Measurements from ENCODE around the gene SPOCK2.

Gene SPOCK2

DNA sequence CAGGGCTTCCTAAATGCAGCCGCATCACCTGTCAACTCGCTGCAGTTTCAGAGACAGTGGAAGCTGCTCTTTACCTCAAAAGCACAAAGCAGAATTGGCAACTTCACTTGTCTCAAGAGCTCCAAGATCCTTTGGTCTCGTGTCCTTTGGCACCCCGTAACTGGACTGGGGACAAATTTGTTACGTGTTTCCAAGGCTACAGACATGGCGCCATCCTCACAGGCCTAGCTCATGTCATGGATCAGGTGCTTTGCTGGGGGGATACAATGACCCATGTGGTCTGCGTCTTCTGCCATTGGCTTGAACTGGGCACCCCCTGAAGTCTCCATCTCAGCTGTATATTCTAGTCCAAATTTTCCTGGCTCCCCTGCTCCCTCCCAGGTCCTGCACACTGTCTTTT is 75.6 kb downstream of the SPOCK2 start:
- Histone ChIP-seq H3K27ac (ENCODE audit: low read length) (no peak overlapping the region), H3K27me3 (ENCODE audit: low read depth, low read length) (no peaks in the 10 kb centered on the region), H2AFZ (ENCODE audit: low read depth, low read length) (no peak overlapping the region), H3K4me2 (ENCODE audit: low read length) (no peak overlapping the region), H4K20me1 (ENCODE audit: insufficient read depth, low read length) (no peaks in the 10 kb centered on the region), H3K9me3 (ENCODE audit: insufficient read depth, low read length) (no peaks in the 10 kb centered on the region), H3K9ac (ENCODE audit: low read length) (no peak overlapping the region), H3K4me3 (ENCODE audit: low read length) (no peak overlapping the region), H3K79me2 (ENCODE audit: low read length) (no peaks in the 10 kb centered on the region), H3K4me1 (ENCODE audit: low read length) (no peaks in the 10 kb centered on the region), H3K36me3 (replicated peaks; ENCODE audit: low read depth, low read length) (no peaks in the 10 kb centered on the region)
- TF ChIP-seq, protein P1, sequence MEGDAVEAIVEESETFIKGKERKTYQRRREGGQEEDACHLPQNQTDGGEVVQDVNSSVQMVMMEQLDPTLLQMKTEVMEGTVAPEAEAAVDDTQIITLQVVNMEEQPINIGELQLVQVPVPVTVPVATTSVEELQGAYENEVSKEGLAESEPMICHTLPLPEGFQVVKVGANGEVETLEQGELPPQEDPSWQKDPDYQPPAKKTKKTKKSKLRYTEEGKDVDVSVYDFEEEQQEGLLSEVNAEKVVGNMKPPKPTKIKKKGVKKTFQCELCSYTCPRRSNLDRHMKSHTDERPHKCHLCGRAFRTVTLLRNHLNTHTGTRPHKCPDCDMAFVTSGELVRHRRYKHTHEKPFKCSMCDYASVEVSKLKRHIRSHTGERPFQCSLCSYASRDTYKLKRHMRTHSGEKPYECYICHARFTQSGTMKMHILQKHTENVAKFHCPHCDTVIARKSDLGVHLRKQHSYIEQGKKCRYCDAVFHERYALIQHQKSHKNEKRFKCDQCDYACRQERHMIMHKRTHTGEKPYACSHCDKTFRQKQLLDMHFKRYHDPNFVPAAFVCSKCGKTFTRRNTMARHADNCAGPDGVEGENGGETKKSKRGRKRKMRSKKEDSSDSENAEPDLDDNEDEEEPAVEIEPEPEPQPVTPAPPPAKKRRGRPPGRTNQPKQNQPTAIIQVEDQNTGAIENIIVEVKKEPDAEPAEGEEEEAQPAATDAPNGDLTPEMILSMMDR (IDR thresholded peaks at IDR 0.05; ENCODE audit: low read depth, low read length): no peak
- no peak for TF ChIP-seq EZH2phosphoT487 (IDR thresholded peaks at IDR 0.05; ENCODE audit: low read depth)

DNA sequence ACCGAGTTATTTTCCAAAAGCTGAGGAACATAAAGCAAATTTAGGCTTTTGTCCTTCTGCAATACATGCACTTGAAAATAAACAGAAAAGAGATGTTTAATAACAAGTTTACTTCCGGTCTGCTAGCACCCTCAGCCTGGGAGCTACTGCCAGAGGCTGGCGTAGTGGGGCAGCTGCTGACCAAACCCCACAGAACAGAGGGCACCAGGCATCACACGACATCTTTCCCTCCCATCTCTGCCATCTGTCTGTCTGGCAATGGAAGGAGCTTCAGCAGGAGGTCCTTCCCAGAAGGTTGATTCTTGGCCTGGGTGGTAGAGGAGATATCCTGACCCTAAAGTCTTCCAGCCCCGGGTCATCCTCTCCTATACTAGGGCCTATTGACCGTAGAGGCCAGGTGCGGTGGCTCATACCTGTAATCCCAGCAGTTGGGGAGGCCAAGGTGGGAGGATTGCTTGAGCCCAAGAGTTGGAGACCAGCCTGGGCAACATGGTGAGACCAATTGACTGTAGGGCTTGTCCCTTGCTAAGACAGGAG is 76.3 kb downstream of the SPOCK2 start:
- Histone ChIP-seq H3K27ac (ENCODE audit: low read length) (no peak overlapping the region), H4K20me1 (ENCODE audit: insufficient read depth, low read length) (no peaks in the 10 kb centered on the region), H3K9ac (ENCODE audit: low read length) (no peak overlapping the region), H3K9me3 (ENCODE audit: insufficient read depth, low read length) (no peaks in the 10 kb centered on the region), H3K4me1 (ENCODE audit: low read length) (no peaks in the 10 kb centered on the region; the same call in 1 of the 2 replicates), H3K36me3 (replicated peaks; ENCODE audit: low read depth, low read length) (no peaks in the 10 kb centered on the region), H3K27me3 (ENCODE audit: low read depth, low read length) (no peaks in the 10 kb centered on the region), H2AFZ (ENCODE audit: low read depth, low read length) (no peak overlapping the region), H3K4me3 (ENCODE audit: low read length) (no peak overlapping the region), H3K4me2 (ENCODE audit: low read length) (no peak overlapping the region), H3K79me2 (ENCODE audit: low read length) (no peaks in the 10 kb centered on the region)
- TF ChIP-seq, protein P1 (IDR thresholded peaks at IDR 0.05; ENCODE audit: low read depth, low read length): no peak
- no peak for TF ChIP-seq EZH2phosphoT487 (IDR thresholded peaks at IDR 0.05; ENCODE audit: low read depth)

DNA sequence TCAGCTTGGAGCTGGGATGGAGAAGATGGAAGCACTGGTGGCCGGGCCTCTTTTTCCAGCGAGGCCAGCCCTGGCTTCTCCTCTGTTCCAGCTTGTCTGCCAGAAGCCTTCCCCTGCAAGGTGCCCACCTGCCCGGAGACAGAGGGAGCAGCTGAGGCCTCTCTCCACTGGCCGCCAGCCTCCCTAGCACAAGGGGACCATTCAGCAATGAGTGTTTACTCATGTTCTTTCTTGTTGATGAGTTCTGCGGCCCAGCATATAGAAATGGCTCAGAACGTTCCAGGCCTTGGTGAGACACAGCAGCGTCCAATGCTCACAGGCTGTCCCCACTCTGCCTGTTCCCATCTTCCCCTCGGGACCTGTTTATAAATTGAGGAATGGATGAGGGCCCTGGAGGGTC is 76.9 kb downstream of the SPOCK2 start:
- Histone ChIP-seq H3K4me3 (ENCODE audit: low read length) (no peak overlapping the region), H3K79me2 (ENCODE audit: low read length) (no peaks in the 10 kb centered on the region), H3K4me1 (ENCODE audit: low read length) (peaks cover 6% of the 10 kb centered on the region), H3K9me3 (ENCODE audit: insufficient read depth, low read length) (no peaks in the 10 kb centered on the region), H3K9ac (ENCODE audit: low read length) (no peak overlapping the region), H3K27ac (ENCODE audit: low read length) (no peak overlapping the region), H3K27me3 (ENCODE audit: low read depth, low read length) (no peaks in the 10 kb centered on the region), H3K4me2 (ENCODE audit: low read length) (no peak overlapping the region), H4K20me1 (ENCODE audit: insufficient read depth, low read length) (no peaks in the 10 kb centered on the region), H2AFZ (ENCODE audit: low read depth, low read length) (no peak overlapping the region), H3K36me3 (replicated peaks; ENCODE audit: low read depth, low read length) (no peaks in the 10 kb centered on the region)
- TF ChIP-seq, protein P1 (IDR thresholded peaks at IDR 0.05; ENCODE audit: low read depth, low read length): no peak
- no peak for TF ChIP-seq EZH2phosphoT487 (IDR thresholded peaks at IDR 0.05; ENCODE audit: low read depth)

DNA sequence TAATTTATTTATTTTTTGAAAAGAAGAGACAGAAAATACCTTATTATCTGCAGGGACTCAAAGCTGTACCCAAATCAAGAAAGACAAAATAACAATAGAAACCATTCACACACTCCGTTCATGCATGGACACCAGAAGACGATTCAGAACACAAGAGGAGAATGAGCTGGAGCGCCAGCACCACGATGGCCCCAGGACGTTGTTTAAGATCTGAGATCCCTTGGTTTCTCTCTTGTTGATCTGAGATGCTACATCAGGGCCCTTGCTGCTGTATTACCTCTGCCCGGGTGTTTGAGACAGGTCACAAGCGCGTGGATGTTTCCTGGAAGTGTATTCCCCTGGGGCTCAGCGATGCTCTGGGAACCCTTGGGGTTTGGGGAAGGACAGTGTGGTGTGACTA is 77.3 kb downstream of the SPOCK2 start:
- no peak overlapping the region for H3K9ac ChIP-seq (ENCODE audit: low read length)
- no peaks in the 10 kb centered on the region for H3K9me3 ChIP-seq (ENCODE audit: insufficient read depth, low read length)
- H3K27ac ChIP-seq (ENCODE audit: low read length): no peak overlapping the region
- H2AFZ ChIP-seq (ENCODE audit: low read depth, low read length): no peak overlapping the region
- H3K79me2 ChIP-seq (ENCODE audit: low read length): no peaks in the 10 kb centered on the region
- no peaks in the 10 kb centered on the region for H3K27me3 ChIP-seq (ENCODE audit: low read depth, low read length)
- no peaks in the 10 kb centered on the region for H3K36me3 ChIP-seq (replicated peaks; ENCODE audit: low read depth, low read length)
- TF ChIP-seq EZH2phosphoT487 (IDR thresholded peaks at IDR 0.05; ENCODE audit: low read depth): no peak
- TF ChIP-seq, protein P1 (IDR thresholded peaks at IDR 0.05; ENCODE audit: low read depth, low read length): no peak
- H3K4me3 ChIP-seq (ENCODE audit: low read length): no peak overlapping the region
- H3K4me1 ChIP-seq (ENCODE audit: low read length): peaks cover 10% of the 10 kb centered on the region
- no peaks in the 10 kb centered on the region for H4K20me1 ChIP-seq (ENCODE audit: insufficient read depth, low read length)
- no peak overlapping the region for H3K4me2 ChIP-seq (ENCODE audit: low read length)

All from OCI-LY3 (cell line).